Loucy (cell line): Measurements from ENCODE around the gene OSBPL1A.

Experiments used
- EZH2phosphoT487 ChIP-seq: fragments of 200-600 bp; IDR thresholded peaks from 2 replicates; pipeline ENCODE4 v1.6.1; 2018; ENCODE audit warnings: antibody characterized with exemption, mild to moderate bottlenecking, moderate library complexity, borderline replicate concordance
- TF ChIP-seq, protein P1 (sequence below): fragments of 200-600 bp; sonication (generic); conservative IDR thresholded peaks from 2 replicates; pipeline ENCODE4 v1.5.1; 2014; ENCODE audit warnings: mild to moderate bottlenecking, antibody characterized with exemption, low read length

GRCh38 chr18:24400587-24400986, 3.0 kb upstream of the OSBPL1A start:
- TF ChIP-seq, protein P1, sequence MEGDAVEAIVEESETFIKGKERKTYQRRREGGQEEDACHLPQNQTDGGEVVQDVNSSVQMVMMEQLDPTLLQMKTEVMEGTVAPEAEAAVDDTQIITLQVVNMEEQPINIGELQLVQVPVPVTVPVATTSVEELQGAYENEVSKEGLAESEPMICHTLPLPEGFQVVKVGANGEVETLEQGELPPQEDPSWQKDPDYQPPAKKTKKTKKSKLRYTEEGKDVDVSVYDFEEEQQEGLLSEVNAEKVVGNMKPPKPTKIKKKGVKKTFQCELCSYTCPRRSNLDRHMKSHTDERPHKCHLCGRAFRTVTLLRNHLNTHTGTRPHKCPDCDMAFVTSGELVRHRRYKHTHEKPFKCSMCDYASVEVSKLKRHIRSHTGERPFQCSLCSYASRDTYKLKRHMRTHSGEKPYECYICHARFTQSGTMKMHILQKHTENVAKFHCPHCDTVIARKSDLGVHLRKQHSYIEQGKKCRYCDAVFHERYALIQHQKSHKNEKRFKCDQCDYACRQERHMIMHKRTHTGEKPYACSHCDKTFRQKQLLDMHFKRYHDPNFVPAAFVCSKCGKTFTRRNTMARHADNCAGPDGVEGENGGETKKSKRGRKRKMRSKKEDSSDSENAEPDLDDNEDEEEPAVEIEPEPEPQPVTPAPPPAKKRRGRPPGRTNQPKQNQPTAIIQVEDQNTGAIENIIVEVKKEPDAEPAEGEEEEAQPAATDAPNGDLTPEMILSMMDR: no peak
- no peak for TF ChIP-seq EZH2phosphoT487
